Measurements from ENCODE around the gene ABCA1. TPM values are rescaled to one million over a fixed set of nuclear protein-coding genes. Genes with fewer than 3 reads are reported as not detected.

Gene ABCA1
- total and polyA plus RNA-seq, 10 of the 15 experiments (the other 5 are each of a cell fraction or from before 2014, with no cell fraction given): 0.01 to 0.56 (median 0.16) TPM

DNA sequence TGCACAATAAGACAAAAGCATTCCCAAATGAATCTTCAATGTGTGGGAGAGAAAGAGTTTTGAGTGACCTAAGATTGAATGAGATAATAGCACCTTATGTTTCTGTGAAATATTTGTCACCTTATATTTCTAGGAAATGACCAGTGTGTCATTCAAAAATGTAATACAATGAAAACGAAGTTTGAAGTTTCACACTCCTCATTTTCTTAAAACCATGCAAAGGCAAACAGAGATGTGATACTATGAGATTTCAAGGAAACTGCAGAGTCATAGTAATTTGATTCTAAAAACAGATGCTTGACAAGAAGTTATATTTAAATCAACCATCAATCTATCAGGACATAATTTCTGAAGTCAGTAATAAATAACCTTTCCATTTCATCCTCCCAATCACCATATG lies 13.6 kb upstream of the ABCA1 start (continued):
- TF ChIP-seq, protein P1, sequence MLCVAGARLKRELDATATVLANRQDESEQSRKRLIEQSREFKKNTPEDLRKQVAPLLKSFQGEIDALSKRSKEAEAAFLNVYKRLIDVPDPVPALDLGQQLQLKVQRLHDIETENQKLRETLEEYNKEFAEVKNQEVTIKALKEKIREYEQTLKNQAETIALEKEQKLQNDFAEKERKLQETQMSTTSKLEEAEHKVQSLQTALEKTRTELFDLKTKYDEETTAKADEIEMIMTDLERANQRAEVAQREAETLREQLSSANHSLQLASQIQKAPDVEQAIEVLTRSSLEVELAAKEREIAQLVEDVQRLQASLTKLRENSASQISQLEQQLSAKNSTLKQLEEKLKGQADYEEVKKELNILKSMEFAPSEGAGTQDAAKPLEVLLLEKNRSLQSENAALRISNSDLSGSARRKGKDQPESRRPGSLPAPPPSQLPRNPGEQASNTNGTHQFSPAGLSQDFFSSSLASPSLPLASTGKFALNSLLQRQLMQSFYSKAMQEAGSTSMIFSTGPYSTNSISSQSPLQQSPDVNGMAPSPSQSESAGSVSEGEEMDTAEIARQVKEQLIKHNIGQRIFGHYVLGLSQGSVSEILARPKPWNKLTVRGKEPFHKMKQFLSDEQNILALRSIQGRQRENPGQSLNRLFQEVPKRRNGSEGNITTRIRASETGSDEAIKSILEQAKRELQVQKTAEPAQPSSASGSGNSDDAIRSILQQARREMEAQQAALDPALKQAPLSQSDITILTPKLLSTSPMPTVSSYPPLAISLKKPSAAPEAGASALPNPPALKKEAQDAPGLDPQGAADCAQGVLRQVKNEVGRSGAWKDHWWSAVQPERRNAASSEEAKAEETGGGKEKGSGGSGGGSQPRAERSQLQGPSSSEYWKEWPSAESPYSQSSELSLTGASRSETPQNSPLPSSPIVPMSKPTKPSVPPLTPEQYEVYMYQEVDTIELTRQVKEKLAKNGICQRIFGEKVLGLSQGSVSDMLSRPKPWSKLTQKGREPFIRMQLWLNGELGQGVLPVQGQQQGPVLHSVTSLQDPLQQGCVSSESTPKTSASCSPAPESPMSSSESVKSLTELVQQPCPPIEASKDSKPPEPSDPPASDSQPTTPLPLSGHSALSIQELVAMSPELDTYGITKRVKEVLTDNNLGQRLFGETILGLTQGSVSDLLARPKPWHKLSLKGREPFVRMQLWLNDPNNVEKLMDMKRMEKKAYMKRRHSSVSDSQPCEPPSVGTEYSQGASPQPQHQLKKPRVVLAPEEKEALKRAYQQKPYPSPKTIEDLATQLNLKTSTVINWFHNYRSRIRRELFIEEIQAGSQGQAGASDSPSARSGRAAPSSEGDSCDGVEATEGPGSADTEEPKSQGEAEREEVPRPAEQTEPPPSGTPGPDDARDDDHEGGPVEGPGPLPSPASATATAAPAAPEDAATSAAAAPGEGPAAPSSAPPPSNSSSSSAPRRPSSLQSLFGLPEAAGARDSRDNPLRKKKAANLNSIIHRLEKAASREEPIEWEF (IDR thresholded peaks at IDR 0.05; ENCODE audit: insufficient replicate concordance, low read depth, low read length): no peak
- TF ChIP-seq, protein P2, sequence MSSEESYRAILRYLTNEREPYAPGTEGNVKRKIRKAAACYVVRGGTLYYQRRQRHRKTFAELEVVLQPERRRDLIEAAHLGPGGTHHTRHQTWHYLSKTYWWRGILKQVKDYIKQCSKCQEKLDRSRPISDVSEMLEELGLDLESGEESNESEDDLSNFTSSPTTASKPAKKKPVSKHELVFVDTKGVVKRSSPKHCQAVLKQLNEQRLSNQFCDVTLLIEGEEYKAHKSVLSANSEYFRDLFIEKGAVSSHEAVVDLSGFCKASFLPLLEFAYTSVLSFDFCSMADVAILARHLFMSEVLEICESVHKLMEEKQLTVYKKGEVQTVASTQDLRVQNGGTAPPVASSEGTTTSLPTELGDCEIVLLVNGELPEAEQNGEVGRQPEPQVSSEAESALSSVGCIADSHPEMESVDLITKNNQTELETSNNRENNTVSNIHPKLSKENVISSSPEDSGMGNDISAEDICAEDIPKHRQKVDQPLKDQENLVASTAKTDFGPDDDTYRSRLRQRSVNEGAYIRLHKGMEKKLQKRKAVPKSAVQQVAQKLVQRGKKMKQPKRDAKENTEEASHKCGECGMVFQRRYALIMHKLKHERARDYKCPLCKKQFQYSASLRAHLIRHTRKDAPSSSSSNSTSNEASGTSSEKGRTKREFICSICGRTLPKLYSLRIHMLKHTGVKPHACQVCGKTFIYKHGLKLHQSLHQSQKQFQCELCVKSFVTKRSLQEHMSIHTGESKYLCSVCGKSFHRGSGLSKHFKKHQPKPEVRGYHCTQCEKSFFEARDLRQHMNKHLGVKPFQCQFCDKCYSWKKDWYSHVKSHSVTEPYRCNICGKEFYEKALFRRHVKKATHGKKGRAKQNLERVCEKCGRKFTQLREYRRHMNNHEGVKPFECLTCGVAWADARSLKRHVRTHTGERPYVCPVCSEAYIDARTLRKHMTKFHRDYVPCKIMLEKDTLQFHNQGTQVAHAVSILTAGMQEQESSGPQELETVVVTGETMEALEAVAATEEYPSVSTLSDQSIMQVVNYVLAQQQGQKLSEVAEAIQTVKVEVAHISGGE (CRISPR knock-in tag; IDR thresholded peaks at IDR 0.05): no peak
- no peak for TF ChIP-seq SMAD5 (IDR thresholded peaks at IDR 0.05; ENCODE audit: low read depth)
- TF ChIP-seq, protein P3, sequence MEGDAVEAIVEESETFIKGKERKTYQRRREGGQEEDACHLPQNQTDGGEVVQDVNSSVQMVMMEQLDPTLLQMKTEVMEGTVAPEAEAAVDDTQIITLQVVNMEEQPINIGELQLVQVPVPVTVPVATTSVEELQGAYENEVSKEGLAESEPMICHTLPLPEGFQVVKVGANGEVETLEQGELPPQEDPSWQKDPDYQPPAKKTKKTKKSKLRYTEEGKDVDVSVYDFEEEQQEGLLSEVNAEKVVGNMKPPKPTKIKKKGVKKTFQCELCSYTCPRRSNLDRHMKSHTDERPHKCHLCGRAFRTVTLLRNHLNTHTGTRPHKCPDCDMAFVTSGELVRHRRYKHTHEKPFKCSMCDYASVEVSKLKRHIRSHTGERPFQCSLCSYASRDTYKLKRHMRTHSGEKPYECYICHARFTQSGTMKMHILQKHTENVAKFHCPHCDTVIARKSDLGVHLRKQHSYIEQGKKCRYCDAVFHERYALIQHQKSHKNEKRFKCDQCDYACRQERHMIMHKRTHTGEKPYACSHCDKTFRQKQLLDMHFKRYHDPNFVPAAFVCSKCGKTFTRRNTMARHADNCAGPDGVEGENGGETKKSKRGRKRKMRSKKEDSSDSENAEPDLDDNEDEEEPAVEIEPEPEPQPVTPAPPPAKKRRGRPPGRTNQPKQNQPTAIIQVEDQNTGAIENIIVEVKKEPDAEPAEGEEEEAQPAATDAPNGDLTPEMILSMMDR (IDR thresholded peaks at IDR 0.05 in 2 of 3, conservative IDR thresholded peaks at IDR 0.05 in 1 of 3; ENCODE audit: control insufficient read depth in 2 of 3, extremely low read depth in 1 of 3, insufficient read depth in 1 of 3, low read depth in 3 of 3, low read length in 3 of 3): no peak
- TF ChIP-seq, protein P4, sequence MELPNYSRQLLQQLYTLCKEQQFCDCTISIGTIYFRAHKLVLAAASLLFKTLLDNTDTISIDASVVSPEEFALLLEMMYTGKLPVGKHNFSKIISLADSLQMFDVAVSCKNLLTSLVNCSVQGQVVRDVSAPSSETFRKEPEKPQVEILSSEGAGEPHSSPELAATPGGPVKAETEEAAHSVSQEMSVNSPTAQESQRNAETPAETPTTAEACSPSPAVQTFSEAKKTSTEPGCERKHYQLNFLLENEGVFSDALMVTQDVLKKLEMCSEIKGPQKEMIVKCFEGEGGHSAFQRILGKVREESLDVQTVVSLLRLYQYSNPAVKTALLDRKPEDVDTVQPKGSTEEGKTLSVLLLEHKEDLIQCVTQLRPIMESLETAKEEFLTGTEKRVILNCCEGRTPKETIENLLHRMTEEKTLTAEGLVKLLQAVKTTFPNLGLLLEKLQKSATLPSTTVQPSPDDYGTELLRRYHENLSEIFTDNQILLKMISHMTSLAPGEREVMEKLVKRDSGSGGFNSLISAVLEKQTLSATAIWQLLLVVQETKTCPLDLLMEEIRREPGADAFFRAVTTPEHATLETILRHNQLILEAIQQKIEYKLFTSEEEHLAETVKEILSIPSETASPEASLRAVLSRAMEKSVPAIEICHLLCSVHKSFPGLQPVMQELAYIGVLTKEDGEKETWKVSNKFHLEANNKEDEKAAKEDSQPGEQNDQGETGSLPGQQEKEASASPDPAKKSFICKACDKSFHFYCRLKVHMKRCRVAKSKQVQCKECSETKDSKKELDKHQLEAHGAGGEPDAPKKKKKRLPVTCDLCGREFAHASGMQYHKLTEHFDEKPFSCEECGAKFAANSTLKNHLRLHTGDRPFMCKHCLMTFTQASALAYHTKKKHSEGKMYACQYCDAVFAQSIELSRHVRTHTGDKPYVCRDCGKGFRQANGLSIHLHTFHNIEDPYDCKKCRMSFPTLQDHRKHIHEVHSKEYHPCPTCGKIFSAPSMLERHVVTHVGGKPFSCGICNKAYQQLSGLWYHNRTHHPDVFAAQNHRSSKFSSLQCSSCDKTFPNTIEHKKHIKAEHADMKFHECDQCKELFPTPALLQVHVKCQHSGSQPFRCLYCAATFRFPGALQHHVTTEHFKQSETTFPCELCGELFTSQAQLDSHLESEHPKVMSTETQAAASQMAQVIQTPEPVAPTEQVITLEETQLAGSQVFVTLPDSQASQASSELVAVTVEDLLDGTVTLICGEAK (IDR thresholded peaks at IDR 0.05; ENCODE audit: borderline replicate concordance): no peak
- no peak for TF ChIP-seq PAX5 (IDR thresholded peaks at IDR 0.05; ENCODE audit: borderline replicate concordance, low read depth, low read length)
- no peak for TF ChIP-seq MEF2A (IDR thresholded peaks at IDR 0.05; ENCODE audit: insufficient read depth, low read depth, low read length)
- TF ChIP-seq FOS (IDR thresholded peaks at IDR 0.05; ENCODE audit: borderline replicate concordance, extremely low read depth, insufficient read length): no peak
- TF ChIP-seq SRF (IDR thresholded peaks at IDR 0.05; ENCODE audit: low read depth in 2 of 2, low read length in 2 of 2): no peak
- no peak for TF ChIP-seq STAT3 (IDR thresholded peaks at IDR 0.05; ENCODE audit: low read depth, low read length)
- no peak for TF ChIP-seq MTA2 (IDR thresholded peaks at IDR 0.05; ENCODE audit: low read depth)
